Panc1 (cell line): ENCODE results near the gene STK26.

Experiments used
- CTCF ChIP-seq: fragments of 450-650 bp; IDR thresholded peaks from 2 replicates; pipeline ENCODE4 v1.5.1; 2017; ENCODE audit warnings: mild to moderate bottlenecking
- POLR2AphosphoS5 ChIP-seq: IDR thresholded peaks from 2 replicates; pipeline ENCODE4 v1.6.1; 2012; ENCODE audit warnings: mild to moderate bottlenecking, low read depth, low read length, moderate library complexity
- SIN3A ChIP-seq: IDR thresholded peaks from 2 replicates; pipeline ENCODE4 v1.6.1; 2012; ENCODE audit warnings: low read depth, mild to moderate bottlenecking, low read length, moderate library complexity, borderline replicate concordance; ENCODE audit not compliant: insufficient read depth
- TCF7L2 ChIP-seq: IDR thresholded peaks from 2 replicates; pipeline ENCODE4 v1.6.1; 2011; ENCODE audit warnings: mild to moderate bottlenecking, low read depth, low read length, inconsistent platforms

- TF ChIP-seq CTCF (no peak), POLR2AphosphoS5 (no peak), SIN3A (no peak), TCF7L2 (no peak)
Measured at GRCh38 chrX:132101799-132102198, 78.7 kb downstream of the STK26 start.
